ENCODE measurements around the gene SLC27A6. TPM values are rescaled to one million over a fixed set of nuclear protein-coding genes. Genes with fewer than 3 reads are reported as not detected.

Gene SLC27A6
- total RNA-seq, 4 donors from 2014 or later: 0.40 to 2.9 (median 0.88) TPM; not detected in 1

- H3K27me3 ChIP-seq: no peaks in the 10 kb centered on the region
- DNase-seq: no peak
- no peaks in the 10 kb centered on the region for H3K9me3 ChIP-seq
- no peaks in the 10 kb centered on the region for H3K36me3 ChIP-seq
- WGBS, 2 donors: 46 to 57% methylated on average over 1 of the region's 1 CpG
- no peaks in the 10 kb centered on the region for H3K4me1 ChIP-seq
- H3K4me3 ChIP-seq (replicated peaks in 1 of 3): no peak overlapping the region
- intact Hi-C loops (cut with DNase I): no loop called here
- no peak overlapping the region for H3K27ac ChIP-seq
- TF ChIP-seq, protein P1, sequence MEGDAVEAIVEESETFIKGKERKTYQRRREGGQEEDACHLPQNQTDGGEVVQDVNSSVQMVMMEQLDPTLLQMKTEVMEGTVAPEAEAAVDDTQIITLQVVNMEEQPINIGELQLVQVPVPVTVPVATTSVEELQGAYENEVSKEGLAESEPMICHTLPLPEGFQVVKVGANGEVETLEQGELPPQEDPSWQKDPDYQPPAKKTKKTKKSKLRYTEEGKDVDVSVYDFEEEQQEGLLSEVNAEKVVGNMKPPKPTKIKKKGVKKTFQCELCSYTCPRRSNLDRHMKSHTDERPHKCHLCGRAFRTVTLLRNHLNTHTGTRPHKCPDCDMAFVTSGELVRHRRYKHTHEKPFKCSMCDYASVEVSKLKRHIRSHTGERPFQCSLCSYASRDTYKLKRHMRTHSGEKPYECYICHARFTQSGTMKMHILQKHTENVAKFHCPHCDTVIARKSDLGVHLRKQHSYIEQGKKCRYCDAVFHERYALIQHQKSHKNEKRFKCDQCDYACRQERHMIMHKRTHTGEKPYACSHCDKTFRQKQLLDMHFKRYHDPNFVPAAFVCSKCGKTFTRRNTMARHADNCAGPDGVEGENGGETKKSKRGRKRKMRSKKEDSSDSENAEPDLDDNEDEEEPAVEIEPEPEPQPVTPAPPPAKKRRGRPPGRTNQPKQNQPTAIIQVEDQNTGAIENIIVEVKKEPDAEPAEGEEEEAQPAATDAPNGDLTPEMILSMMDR (IDR thresholded peaks at IDR 0.05): no peak
- no peak for TF ChIP-seq POLR2A (IDR thresholded peaks at IDR 0.05)
Measured at GRCh38 chr5:128974567-128974966, 9.3 kb downstream of the SLC27A6 start.

GRCh38 chr5:128979761-128980160 lies 14.5 kb downstream of the SLC27A6 start:
- H3K4me1 ChIP-seq: no peaks in the 10 kb centered on the region
- H3K9me3 ChIP-seq: no peaks in the 10 kb centered on the region
- TF ChIP-seq, protein P1 (IDR thresholded peaks at IDR 0.05): no peak
- TF ChIP-seq POLR2A (IDR thresholded peaks at IDR 0.05): no peak
- DNase-seq: no peak
- WGBS, 2 donors: 59 to 71% methylated on average over 1 of the region's 1 CpG
- no peak overlapping the region for H3K4me3 ChIP-seq (replicated peaks in 1 of 3)
- no peaks in the 10 kb centered on the region for H3K36me3 ChIP-seq
- intact Hi-C loops (cut with DNase I): no loop called here
- H3K27me3 ChIP-seq: no peaks in the 10 kb centered on the region
- H3K27ac ChIP-seq: no peak overlapping the region

DNA sequence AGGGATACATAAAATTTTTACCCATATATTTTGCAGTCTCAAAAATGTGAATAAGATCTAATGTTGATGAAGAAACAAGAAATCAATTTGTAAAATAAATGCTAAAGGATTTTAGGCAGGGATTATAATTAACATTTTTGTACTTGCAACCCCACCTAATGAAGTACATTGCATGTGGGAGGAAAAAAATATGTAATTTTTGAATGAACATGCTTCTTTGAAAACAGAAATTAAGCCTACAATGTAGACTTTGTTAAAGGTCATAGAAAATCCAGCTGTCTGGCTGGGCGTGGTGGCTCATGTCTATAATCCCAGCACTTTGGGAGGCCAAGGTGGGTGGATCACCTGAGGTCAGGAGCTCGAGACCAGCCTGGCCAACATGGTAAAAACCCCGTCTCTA lies 15.6 kb downstream of the SLC27A6 start:
- Histone ChIP-seq H3K4me3 (replicated peaks in 1 of 3) (no peak overlapping the region), H3K36me3 (no peaks in the 10 kb centered on the region), H3K27me3 (no peaks in the 10 kb centered on the region), H3K9me3 (no peaks in the 10 kb centered on the region), H3K27ac (no peak overlapping the region), H3K4me1 (no peaks in the 10 kb centered on the region)
- no peak for DNase-seq
- whole genome bisulfite sequencing, 2 donors: 84 to 88% methylated on average over 3 of the region's 3 CpGs
- intact Hi-C loops (cut with DNase I): no loop called here
- TF ChIP-seq, protein P1 (IDR thresholded peaks at IDR 0.05): no peak
- no peak for TF ChIP-seq POLR2A (IDR thresholded peaks at IDR 0.05)

DNA sequence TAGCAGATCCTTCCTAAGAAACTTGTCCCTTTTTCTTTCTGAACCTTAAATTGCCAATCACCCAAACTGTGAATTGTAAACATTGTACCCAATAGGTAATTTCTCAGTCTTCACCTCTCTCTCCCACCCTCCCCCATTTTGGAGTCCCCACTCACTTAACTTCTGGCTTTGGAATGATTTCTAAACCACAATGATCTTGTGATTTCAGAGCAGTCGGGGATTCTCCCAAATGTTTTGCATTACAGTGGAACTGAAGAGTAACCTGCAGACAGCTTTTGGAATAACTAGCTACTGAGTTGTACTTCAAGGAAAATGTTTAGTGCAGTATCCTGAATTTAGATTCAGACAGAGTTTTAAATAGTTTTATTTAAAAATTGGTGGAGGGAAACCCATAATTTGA lies 19.2 kb downstream of the SLC27A6 start:
- H3K27ac ChIP-seq: no peak overlapping the region
- H3K4me1 ChIP-seq: no peaks in the 10 kb centered on the region
- no peak for DNase-seq
- no peaks in the 10 kb centered on the region for H3K9me3 ChIP-seq
- intact Hi-C loops (cut with DNase I): no loop called here
- H3K4me3 ChIP-seq (replicated peaks in 1 of 3): no peak overlapping the region
- no peak for TF ChIP-seq POLR2A (IDR thresholded peaks at IDR 0.05)
- TF ChIP-seq, protein P1 (IDR thresholded peaks at IDR 0.05): no peak
- no peaks in the 10 kb centered on the region for H3K27me3 ChIP-seq
- H3K36me3 ChIP-seq: no peaks in the 10 kb centered on the region
- WGBS, 2 donors: 31 to 43% methylated on average over 1 of the region's 1 CpG

DNA sequence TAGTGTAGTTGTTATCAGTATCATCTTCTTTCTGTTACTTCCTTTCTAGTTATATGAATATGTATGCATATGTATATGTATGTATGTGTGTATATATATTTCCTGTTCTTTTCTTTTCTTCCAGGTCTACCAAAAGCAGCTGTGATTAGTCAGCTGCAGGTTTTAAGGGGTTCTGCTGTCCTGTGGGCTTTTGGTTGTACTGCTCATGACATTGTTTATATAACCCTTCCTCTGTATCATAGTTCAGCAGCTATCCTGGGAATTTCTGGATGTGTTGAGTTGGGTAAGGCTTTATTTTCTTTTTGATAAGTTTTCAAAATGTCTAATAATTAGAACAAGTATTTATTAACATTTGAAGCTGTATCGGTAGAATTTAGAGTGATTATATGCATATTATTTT lies 23.2 kb downstream of the SLC27A6 start:
- Histone ChIP-seq H3K9me3 (no peaks in the 10 kb centered on the region), H3K4me3 (replicated peaks in 1 of 3) (no peak overlapping the region), H3K4me1 (no peaks in the 10 kb centered on the region), H3K27ac (no peak overlapping the region), H3K27me3 (no peaks in the 10 kb centered on the region), H3K36me3 (no peaks in the 10 kb centered on the region)
- intact Hi-C loops (cut with DNase I): no loop called here
- 84 to 88% methylated on average over 1 of the region's 1 CpG for WGBS, 2 donors
- no peak for TF ChIP-seq POLR2A (IDR thresholded peaks at IDR 0.05)
- TF ChIP-seq, protein P1 (IDR thresholded peaks at IDR 0.05): no peak
- no peak for DNase-seq

All from thyroid gland (tissue), 4 donors.